CD14-positive monocyte (primary cell): ENCODE measurements around the gene CHRNB1. TPM values are rescaled to one million over a fixed set of nuclear protein-coding genes. Genes with fewer than 3 reads are reported as not detected.

Source experiments
- DNase-seq, 3 donors: peaks; one replicate each; pipeline ENCODE4 v3.0.0-alpha.2; 2011 to 2022
- H2AFZ ChIP-seq: 2 replicates; pipeline ENCODE4 v1.6.0; 2012; ENCODE audit warnings: mild to moderate bottlenecking, low read depth, low read length, inconsistent platforms; ENCODE audit not compliant: insufficient read depth, poor library complexity, severe bottlenecking
- H3K27ac ChIP-seq, 2 donors: 1 replicate in 1 of 2; 2 replicates in 1 of 2; pipeline ENCODE4 v1.5.1; 2012 to 2013; ENCODE audit warnings: low read length in 2 of 2, control low read depth in 1 of 2, inconsistent platforms in 1 of 2, low read depth in 1 of 2, mild to moderate bottlenecking in 1 of 2
- H3K27me3 ChIP-seq, 2 donors: one replicate each; pipeline versions ENCODE4 v1.6.0 to v1.6.1; 2011 to 2013; ENCODE audit warnings: low read length in 2 of 2; ENCODE audit not compliant: control insufficient read depth in 2 of 2, insufficient read depth in 2 of 2
- H3K36me3 ChIP-seq, 2 donors: replicated peaks in 1 of 2; 1 replicate in 1 of 2; 2 replicates in 1 of 2; pipeline versions ENCODE4 v1.5.1 to v1.6.1; 2012 to 2013; ENCODE audit warnings: low read length in 2 of 2, control low read depth in 1 of 2, inconsistent platforms in 1 of 2, mild to moderate bottlenecking in 1 of 2; ENCODE audit not compliant: insufficient read depth in 2 of 2, control insufficient read depth in 1 of 2
- H3K4me1 ChIP-seq, 2 donors: 1 replicate in 1 of 2; 2 replicates in 1 of 2; pipeline versions ENCODE4 v1.5.1 to v1.6.1; 2012 to 2013; ENCODE audit warnings: low read length in 2 of 2, control low read depth in 1 of 2, inconsistent platforms in 1 of 2, mild to moderate bottlenecking in 1 of 2, moderate library complexity in 1 of 2; ENCODE audit not compliant: insufficient read depth in 2 of 2, control insufficient read depth in 1 of 2
- H3K4me2 ChIP-seq: replicated peaks from 2 replicates; pipeline ENCODE3; 2012; ENCODE audit warnings: low read length, moderate library complexity, mild to moderate bottlenecking; ENCODE audit not compliant: poor library complexity, severe bottlenecking; ENCODE audit errors: extremely low read depth
- H3K4me3 ChIP-seq, 3 experiments: fragments of 200-600 bp in 1 of 3; sonication (generic) in 1 of 3; replicated peaks in 1 of 3; 1 replicate in 2 of 3; 2 replicates in 1 of 3; pipeline ENCODE4 v1.5.1; 2011 to 2013; ENCODE audit warnings: low read length in 3 of 3, mild to moderate bottlenecking in 3 of 3, control low read depth in 2 of 3, low read depth in 2 of 3, inconsistent platforms in 1 of 3, moderate library complexity in 1 of 3
- H3K79me2 ChIP-seq: 2 replicates; pipeline ENCODE4 v1.6.0; 2012; ENCODE audit warnings: mild to moderate bottlenecking, control low read depth, inconsistent platforms, low read length, moderate library complexity; ENCODE audit not compliant: insufficient read depth
- H3K9ac ChIP-seq: 2 replicates; pipeline ENCODE4 v1.6.0; 2017; ENCODE audit warnings: low read length, mild to moderate bottlenecking; ENCODE audit not compliant: insufficient read depth, poor library complexity, severe bottlenecking
- H3K9me3 ChIP-seq, 2 donors: replicated peaks in 1 of 2; 1 replicate in 1 of 2; 2 replicates in 1 of 2; pipeline versions ENCODE4 v1.5.1 to v1.6.1; 2012 to 2013; ENCODE audit warnings: low read length in 2 of 2, control low read depth in 1 of 2; ENCODE audit not compliant: control insufficient read depth in 1 of 2, insufficient read depth in 1 of 2
- H4K20me1 ChIP-seq: 2 replicates; pipeline ENCODE4 v1.6.0; 2012; ENCODE audit warnings: mild to moderate bottlenecking, low read length, control low read depth, moderate library complexity; ENCODE audit not compliant: insufficient read depth
- H3K27ac Mint-ChIP-seq, 7 donors: one replicate each; pipeline ENCODE4 v1.8.0; 2020; ENCODE audit warnings: mild to moderate bottlenecking in 7 of 7, mixed read lengths in 7 of 7, moderate library complexity in 6 of 7, inconsistent platforms in 2 of 7
- H3K27me3 Mint-ChIP-seq, 3 donors: one replicate each; pipeline ENCODE4 v1.8.0; 2021 to 2022; ENCODE audit warnings: low read depth in 3 of 3, mild to moderate bottlenecking in 3 of 3, mixed read lengths in 3 of 3, moderate library complexity in 3 of 3, inconsistent platforms in 1 of 3
- H3K36me3 Mint-ChIP-seq, 2 donors: one replicate each; pipeline ENCODE4 v1.8.0; 2020; ENCODE audit warnings: mixed read lengths in 2 of 2, inconsistent platforms in 1 of 2, mild to moderate bottlenecking in 1 of 2
- H3K4me1 Mint-ChIP-seq: one replicate; pipeline ENCODE4 v1.8.0; 2020; ENCODE audit warnings: mild to moderate bottlenecking, mixed read lengths
- H3K4me3 Mint-ChIP-seq, 2 donors: one replicate each; pipeline ENCODE4 v1.8.0; 2020; ENCODE audit warnings: mild to moderate bottlenecking in 2 of 2, mixed read lengths in 2 of 2, moderate library complexity in 1 of 2
- H3K9me3 Mint-ChIP-seq, 7 donors: one replicate each; pipeline ENCODE4 v1.8.0; 2020 to 2022; ENCODE audit warnings: mixed read lengths in 7 of 7, mild to moderate bottlenecking in 6 of 7, moderate library complexity in 6 of 7, inconsistent platforms in 2 of 7
- CTCF ChIP-seq: fragments of 200-600 bp; IDR thresholded peaks from one replicate; pipeline ENCODE4 v1.8.0; 2022; ENCODE audit warnings: antibody characterized with exemption, mild to moderate bottlenecking
- WGBS: methylation state at CpG from one replicate; pipeline ENCODE4 v1.1.5; 2013; ENCODE audit warnings: missing lambda C conversion rate; ENCODE audit not compliant: insufficient coverage; 5-methylcytosine and 5-hydroxymethylcytosine counted together
- intact Hi-C, 2 donors: fragments of 100-400 bp; cut with micrococcal nuclease; formaldehyde crosslinking; loops; one replicate each; pipeline versions ENCODE4 v1.15.0 to v1.15.1; 2023
- polyA plus RNA-seq, 3 donors: library from polyadenylated mRNA; depleted of rRNA in 1 of 3; unstranded in 2 of 3; stranded (reverse) in 1 of 3; fragments of 300-500 nt in 2 of 3; fragments of >200 nt in 1 of 3; fragmentation: Illumina TruSeq in 2 of 3; gene quantifications; 1 replicate in 2 of 3; 2 replicates in 1 of 3; pipeline ENCODE4 v1.2.3, GENCODE V29; 2012 to 2021

Gene CHRNB1
- polyA plus RNA-seq, 3 donors, result 9.3 to 15.7 (median 14.7) TPM

- H4K20me1 ChIP-seq, result no peaks in the 10 kb centered on the region
- intact Hi-C loops, result loop anchor here in 1 of 2 donors (1.0 to 10.0 kb wide), 5 partner anchors 32 to 189 kb away; partner anchors contain the start of genes ACADVL, CTDNEP1, DLG4 and ELP5
- H3K27ac ChIP-seq, result peak within 1 kb of the TSS; percentile 59 to 70
- H3K27ac Mint-ChIP-seq, result peak within 1 kb of the TSS; percentile 88 to 99 (median 97)
- peak within 1 kb of the TSS; percentile 90 for H2AFZ ChIP-seq
- H3K4me1 ChIP-seq, result peaks cover 13 to 24% of the 10 kb centered on the region in 2 donors
- H3K27me3 Mint-ChIP-seq, result peaks cover 33 to 41% (median 34%) of the 10 kb centered on the region in 3 donors
- peaks cover 0 to 8% (median 1%) of the 10 kb centered on the region in 7 donors for H3K9me3 Mint-ChIP-seq
- peak within 1 kb of the TSS; percentile 86 to 95 for H3K4me3 Mint-ChIP-seq
- peak; percentile 98 for DNase-seq
- peaks cover 21% of the 10 kb centered on the region for H3K4me1 Mint-ChIP-seq
- TF ChIP-seq CTCF, result no peak
- no peaks in the 10 kb centered on the region for H3K9me3 ChIP-seq
- H3K27me3 ChIP-seq, result peaks cover 4 to 33% of the 10 kb centered on the region in 2 donors
- H3K4me2 ChIP-seq, result peak within 1 kb of the TSS; percentile 92
- no peaks in the 10 kb centered on the region for H3K36me3 ChIP-seq
- H3K36me3 Mint-ChIP-seq, result peaks cover 5% of the 10 kb centered on the region in 2 donors
- peak within 1 kb of the TSS; percentile 62 for H3K9ac ChIP-seq
- H3K79me2 ChIP-seq, result peaks cover 3% of the 10 kb centered on the region
- under 1% methylated on average over 26 of the region's 49 CpGs for WGBS
- H3K4me3 ChIP-seq, result peak within 1 kb of the TSS; percentile 57 to 86 (median 62)
These were observed 40.7 kb upstream of the CHRNB1 start, which contains the start of gene TMEM256 for GRCh38 chr17:7403977-7404736. Gene TMEM256 (minus strand): TSS chr17:7404097. CDS start chr17:7404084, 13 bp downstream.

- Histone ChIP-seq H3K79me2 (peaks cover 3% of the 10 kb centered on the region), H3K9me3 (no peaks in the 10 kb centered on the region), H3K9ac (peak overlapping the region; percentile 62), H3K27me3 (peaks cover 4 to 37% of the 10 kb centered on the region in 2 donors), H3K4me1 (peaks cover 13 to 24% of the 10 kb centered on the region in 2 donors), H3K4me3 (peak overlapping the region; percentile 57 to 86 (median 59)), H3K36me3 (no peaks in the 10 kb centered on the region), H2AFZ (peak overlapping the region; percentile 90), H3K27ac (peak overlapping the region in 1 of 2 donors; percentile 70), H3K4me2 (peak overlapping the region; percentile 92), H4K20me1 (no peaks in the 10 kb centered on the region)
- intact Hi-C loops, result loop anchor here in 1 of 2 donors (1.0 to 10.0 kb wide), 4 partner anchors 31 to 190 kb away; partner anchors contain the start of genes ACADVL, CTDNEP1, DLG4 and ELP5
- Mint-ChIP-seq H3K27ac (peak overlapping the region in 5 of 7 donors; percentile 50 to 99 (median 97)), H3K36me3 (peaks cover 5% of the 10 kb centered on the region in 2 donors), H3K4me1 (peaks cover 21% of the 10 kb centered on the region), H3K27me3 (peaks cover 34 to 46% (median 40%) of the 10 kb centered on the region in 3 donors), H3K4me3 (peak overlapping the region; percentile 86 to 95), H3K9me3 (peaks cover 0 to 8% (median 3%) of the 10 kb centered on the region in 7 donors)
- under 1% methylated on average over 53 of the region's 65 CpGs for WGBS
- DNase-seq, result peak in 2 of 3 donors; percentile 41 to 59
- no peak for TF ChIP-seq CTCF
These were observed 40.0 kb upstream of the CHRNB1 start for GRCh38 chr17:7404737-7405349.
